Nephron (organoid): ENCODE data around the gene TBC1D5.

Source experiments
- H3K27ac Mint-ChIP-seq, 3 experiments: 2 replicates each; pipeline ENCODE4 v1.8.0; 2020; ENCODE audit warnings: mixed read lengths in 3 of 3, mild to moderate bottlenecking in 2 of 3, moderate library complexity in 1 of 3
- H3K27me3 Mint-ChIP-seq: 2 replicates; pipeline ENCODE4 v1.8.0; 2021; ENCODE audit warnings: low read depth, mild to moderate bottlenecking, moderate library complexity, mixed read lengths
- H3K36me3 Mint-ChIP-seq: 2 replicates; pipeline ENCODE4 v1.8.0; 2020; ENCODE audit warnings: low read depth, mixed read lengths
- H3K4me1 Mint-ChIP-seq: 2 replicates; pipeline ENCODE4 v1.8.0; 2020; ENCODE audit warnings: mixed read lengths
- H3K4me3 Mint-ChIP-seq, 3 experiments: 2 replicates each; pipeline ENCODE4 v1.8.0; 2020; ENCODE audit warnings: mild to moderate bottlenecking in 3 of 3, mixed read lengths in 3 of 3, moderate library complexity in 2 of 3
- H3K9me3 Mint-ChIP-seq: 2 replicates; pipeline ENCODE4 v1.8.0; 2020; ENCODE audit warnings: mixed read lengths
- CTCF ChIP-seq, 3 experiments: fragments of 200-600 bp; sonication (generic); IDR thresholded peaks; one replicate each; pipeline ENCODE4 v1.5.0; 2021; ENCODE audit warnings: antibody characterized with exemption in 3 of 3; ENCODE audit not compliant: unreplicated experiment in 3 of 3

Gene TBC1D5

DNA sequence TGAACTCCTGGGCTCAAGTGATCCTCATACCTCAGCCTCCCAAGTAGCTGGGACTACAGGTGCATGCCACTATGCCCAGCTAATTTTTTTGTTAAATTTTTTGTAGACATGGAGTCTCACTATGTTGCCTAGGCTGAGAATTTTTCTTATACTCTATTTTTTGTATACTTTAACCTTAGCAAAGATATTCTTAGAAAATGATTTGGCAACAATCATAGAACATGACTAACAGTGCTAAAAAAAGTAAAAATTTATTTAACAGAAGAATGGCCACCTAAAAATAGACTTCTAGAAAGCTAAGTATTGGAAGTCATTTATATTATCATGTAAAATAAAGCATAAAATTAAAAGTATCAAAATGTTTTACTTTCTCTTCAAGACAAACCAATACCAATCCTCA, 535.4 kb downstream of the TBC1D5 start:
- Mint-ChIP-seq H3K4me3 (no peak overlapping the region), H3K27me3 (no peaks in the 10 kb centered on the region), H3K4me1 (no peaks in the 10 kb centered on the region), H3K9me3 (peaks cover 11% of the 10 kb centered on the region), H3K36me3 (peaks cover 22% of the 10 kb centered on the region), H3K27ac (no peak overlapping the region)
- TF ChIP-seq CTCF (IDR thresholded peaks at IDR 0.05; ENCODE audit: unreplicated experiment in 3 of 3): no peak

- no peak for TF ChIP-seq CTCF (IDR thresholded peaks at IDR 0.05; ENCODE audit: unreplicated experiment in 3 of 3)
- peaks cover 14% of the 10 kb centered on the region for H3K9me3 Mint-ChIP-seq
- no peak overlapping the region for H3K27ac Mint-ChIP-seq
- H3K4me3 Mint-ChIP-seq: no peak overlapping the region
- no peaks in the 10 kb centered on the region for H3K27me3 Mint-ChIP-seq
- H3K4me1 Mint-ChIP-seq: no peaks in the 10 kb centered on the region
- peaks cover 35% of the 10 kb centered on the region for H3K36me3 Mint-ChIP-seq
Observed at GRCh38 chr3:17204049-17204650, 538.3 kb downstream of the TBC1D5 start.

GRCh38 chr3:17201538-17201937, 540.9 kb downstream of the TBC1D5 start:
- TF ChIP-seq CTCF (IDR thresholded peaks at IDR 0.05; ENCODE audit: unreplicated experiment in 3 of 3): no peak
- no peaks in the 10 kb centered on the region for H3K27me3 Mint-ChIP-seq
- H3K36me3 Mint-ChIP-seq: peaks cover 38% of the 10 kb centered on the region
- H3K4me1 Mint-ChIP-seq: no peaks in the 10 kb centered on the region
- H3K27ac Mint-ChIP-seq: no peak overlapping the region
- no peak overlapping the region for H3K4me3 Mint-ChIP-seq
- H3K9me3 Mint-ChIP-seq: peaks cover 14% of the 10 kb centered on the region

GRCh38 chr3:17195856-17196604, 546.4 kb downstream of the TBC1D5 start:
- no peak for TF ChIP-seq CTCF (IDR thresholded peaks at IDR 0.05; ENCODE audit: unreplicated experiment in 3 of 3)
- H3K27me3 Mint-ChIP-seq: no peaks in the 10 kb centered on the region
- H3K4me3 Mint-ChIP-seq: no peak overlapping the region
- no peaks in the 10 kb centered on the region for H3K4me1 Mint-ChIP-seq
- peaks cover 8% of the 10 kb centered on the region for H3K36me3 Mint-ChIP-seq
- H3K27ac Mint-ChIP-seq: peak overlapping the region in 1 of 3 experiments; percentile 8
- H3K9me3 Mint-ChIP-seq: no peaks in the 10 kb centered on the region

- Mint-ChIP-seq H3K4me1 (peaks cover 4% of the 10 kb centered on the region), H3K27me3 (no peaks in the 10 kb centered on the region), H3K27ac (no peak overlapping the region), H3K4me3 (no peak overlapping the region), H3K9me3 (no peaks in the 10 kb centered on the region), H3K36me3 (peaks cover 3% of the 10 kb centered on the region)
- no peak for TF ChIP-seq CTCF (IDR thresholded peaks at IDR 0.05; ENCODE audit: unreplicated experiment in 3 of 3)
Observed at GRCh38 chr3:17195192-17195611, 547.2 kb downstream of the TBC1D5 start.

DNA sequence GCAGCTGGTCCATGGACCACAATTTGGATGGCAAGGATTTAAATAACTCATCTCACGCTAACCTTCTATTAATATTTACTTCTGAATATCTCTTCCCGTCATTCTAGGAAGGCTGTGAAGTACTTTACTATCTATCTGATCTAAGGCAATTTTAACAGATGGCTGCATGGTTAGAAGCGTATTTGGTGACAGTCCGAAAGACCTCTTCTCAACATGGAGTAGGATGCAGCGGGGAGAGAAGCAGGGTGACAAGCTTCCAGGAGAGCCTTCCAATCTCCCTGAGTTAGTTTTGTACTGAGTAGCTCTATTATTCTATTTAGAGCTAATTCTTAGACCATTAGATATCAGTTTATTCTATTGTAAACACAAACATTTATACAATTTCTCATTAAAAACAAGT, 548.3 kb downstream of the TBC1D5 start:
- Mint-ChIP-seq H3K27me3 (no peaks in the 10 kb centered on the region), H3K36me3 (peaks cover 3% of the 10 kb centered on the region), H3K4me1 (peaks cover 4% of the 10 kb centered on the region), H3K4me3 (no peak overlapping the region), H3K9me3 (no peaks in the 10 kb centered on the region), H3K27ac (no peak overlapping the region)
- no peak for TF ChIP-seq CTCF (IDR thresholded peaks at IDR 0.05; ENCODE audit: unreplicated experiment in 3 of 3)
